Choroid plexus epithelial cell (primary cell): ENCODE data around the gene CEACAM7.

Source experiments
- DNase-seq: peaks from one replicate; pipeline ENCODE4 v3.0.0-alpha.2; 2010; ENCODE audit warnings: low read depth
- H3K4me3 ChIP-seq: 2 replicates; pipeline ENCODE4 v1.5.1; 2011; ENCODE audit warnings: low read depth, mild to moderate bottlenecking, control low read depth, low read length, moderate library complexity
- CTCF ChIP-seq: conservative IDR thresholded peaks from 2 replicates; pipeline ENCODE4 v1.5.1; 2011; ENCODE audit warnings: low read depth, mild to moderate bottlenecking, control low read depth, inconsistent platforms, low read length, moderate library complexity

CEACAM7 gene

GRCh38 chr19:41699968-41700323, 11.9 kb upstream of the CEACAM7 start:
- no peak overlapping the region for H3K4me3 ChIP-seq
- no peak for TF ChIP-seq CTCF
- no peak for DNase-seq

GRCh38 chr19:41699231-41699967, 11.3 kb upstream of the CEACAM7 start:
- TF ChIP-seq CTCF, result no peak
- DNase-seq, result no peak
- H3K4me3 ChIP-seq, result no peak overlapping the region

GRCh38 chr19:41698746-41699230, 10.7 kb upstream of the CEACAM7 start:
- TF ChIP-seq CTCF, result no peak
- no peak overlapping the region for H3K4me3 ChIP-seq
- no peak for DNase-seq

GRCh38 chr19:41697198-41697855, 9.3 kb upstream of the CEACAM7 start:
- H3K4me3 ChIP-seq, result no peak overlapping the region
- TF ChIP-seq CTCF, result no peak
- DNase-seq, result no peak

- TF ChIP-seq CTCF, result no peak
- no peak overlapping the region for H3K4me3 ChIP-seq
- peak; percentile 1 for DNase-seq
Measured at GRCh38 chr19:41696402-41697197, 8.5 kb upstream of the CEACAM7 start.

- TF ChIP-seq CTCF, result no peak
- no peak for DNase-seq
- no peak overlapping the region for H3K4me3 ChIP-seq
Measured at GRCh38 chr19:41695745-41696144, 7.7 kb upstream of the CEACAM7 start.
